Fibroblast of the aortic adventitia (primary cell): ENCODE results near the gene MBOAT2. TPM values are rescaled to one million over a fixed set of nuclear protein-coding genes. Genes with fewer than 3 reads are reported as not detected.

Source experiments
- DNase-seq: peaks from one replicate; pipeline ENCODE4 v3.0.0-alpha.2; 2010; ENCODE audit warnings: low read depth
- H3K4me3 ChIP-seq: 2 replicates; pipeline ENCODE4 v1.5.1; 2011; ENCODE audit warnings: low read depth, mild to moderate bottlenecking, control low read depth, low read length, moderate library complexity
- total RNA-seq: library from RNA; depleted of rRNA; stranded (reverse); fragments of >200 nt; gene quantifications from 2 replicates; pipeline ENCODE4 v1.2.3, GENCODE V29; 2012; ENCODE audit warnings: low replicate concordance
- TF ChIP-seq, protein P1 (sequence below): IDR thresholded peaks from 2 replicates; pipeline ENCODE4 v1.5.1; 2011; ENCODE audit warnings: mild to moderate bottlenecking, low read length, control low read depth, inconsistent platforms; ENCODE audit not compliant: insufficient read depth

The MBOAT2 gene
- total RNA-seq, 1 donor: 37.1 TPM

DNA sequence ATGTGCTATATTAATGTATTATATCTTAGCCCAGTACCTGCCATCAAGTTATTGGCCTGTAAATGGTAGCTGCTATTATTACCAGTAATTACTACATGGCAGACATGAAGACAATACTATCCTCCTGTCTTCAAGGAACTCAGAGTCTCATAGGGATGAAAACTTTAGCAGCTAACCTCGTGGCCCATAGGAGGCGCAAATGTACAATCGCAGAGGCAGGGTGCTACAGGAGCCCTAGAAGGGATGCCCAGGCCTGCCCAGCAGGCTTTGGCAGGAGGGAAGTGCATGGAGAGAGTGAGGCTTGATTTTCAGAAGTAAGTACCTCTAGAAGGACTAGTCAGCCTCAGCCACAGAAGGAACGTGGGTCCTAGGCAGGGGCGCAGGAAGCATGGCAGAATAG is 121.4 kb downstream of the MBOAT2 start:
- DNase-seq: peak; percentile 33
- TF ChIP-seq, protein P1, sequence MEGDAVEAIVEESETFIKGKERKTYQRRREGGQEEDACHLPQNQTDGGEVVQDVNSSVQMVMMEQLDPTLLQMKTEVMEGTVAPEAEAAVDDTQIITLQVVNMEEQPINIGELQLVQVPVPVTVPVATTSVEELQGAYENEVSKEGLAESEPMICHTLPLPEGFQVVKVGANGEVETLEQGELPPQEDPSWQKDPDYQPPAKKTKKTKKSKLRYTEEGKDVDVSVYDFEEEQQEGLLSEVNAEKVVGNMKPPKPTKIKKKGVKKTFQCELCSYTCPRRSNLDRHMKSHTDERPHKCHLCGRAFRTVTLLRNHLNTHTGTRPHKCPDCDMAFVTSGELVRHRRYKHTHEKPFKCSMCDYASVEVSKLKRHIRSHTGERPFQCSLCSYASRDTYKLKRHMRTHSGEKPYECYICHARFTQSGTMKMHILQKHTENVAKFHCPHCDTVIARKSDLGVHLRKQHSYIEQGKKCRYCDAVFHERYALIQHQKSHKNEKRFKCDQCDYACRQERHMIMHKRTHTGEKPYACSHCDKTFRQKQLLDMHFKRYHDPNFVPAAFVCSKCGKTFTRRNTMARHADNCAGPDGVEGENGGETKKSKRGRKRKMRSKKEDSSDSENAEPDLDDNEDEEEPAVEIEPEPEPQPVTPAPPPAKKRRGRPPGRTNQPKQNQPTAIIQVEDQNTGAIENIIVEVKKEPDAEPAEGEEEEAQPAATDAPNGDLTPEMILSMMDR: peak; percentile 43
- H3K4me3 ChIP-seq: no peak overlapping the region

- no peak overlapping the region for H3K4me3 ChIP-seq
- DNase-seq: no peak
- TF ChIP-seq, protein P1: no peak
These were observed 125.6 kb downstream of the MBOAT2 start for GRCh38 chr2:8877894-8878293.

GRCh38 chr2:8877332-8877731 is 126.2 kb downstream of the MBOAT2 start:
- H3K4me3 ChIP-seq: no peak overlapping the region
- TF ChIP-seq, protein P1: no peak
- no peak for DNase-seq

GRCh38 chr2:8876628-8877027 is 126.9 kb downstream of the MBOAT2 start:
- H3K4me3 ChIP-seq: no peak overlapping the region
- TF ChIP-seq, protein P1: no peak
- DNase-seq: no peak

DNA sequence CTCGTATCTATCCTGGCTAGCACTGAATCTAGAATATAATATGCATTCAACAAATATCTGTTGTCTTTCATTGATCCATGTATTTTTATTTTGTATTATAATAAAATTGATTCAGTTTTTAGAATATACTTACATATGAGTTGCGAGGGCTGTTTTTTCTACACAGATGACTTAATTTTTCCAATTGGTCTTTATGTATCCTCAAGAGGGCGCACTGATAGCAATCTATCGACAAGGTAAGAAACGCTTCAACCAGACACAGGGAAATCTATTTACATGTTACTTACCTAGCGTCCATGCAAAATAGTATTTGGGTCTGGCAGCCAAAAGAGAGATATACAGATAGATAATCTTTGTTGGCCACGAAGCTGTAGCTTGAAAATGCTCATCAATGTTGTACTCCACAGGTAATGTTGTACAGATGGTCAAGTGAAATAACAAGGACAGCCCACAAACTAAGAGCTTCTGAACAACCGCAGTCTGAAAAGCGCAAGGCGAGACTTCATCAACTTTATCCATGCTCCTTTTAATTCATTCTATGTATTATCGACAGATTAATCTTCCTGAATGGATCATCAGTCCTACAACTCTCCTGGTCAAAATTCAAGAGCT is 130.6 kb downstream of the MBOAT2 start:
- TF ChIP-seq, protein P1: peak; percentile 64
- H3K4me3 ChIP-seq: no peak overlapping the region

GRCh38 chr2:8870441-8870840 is 133.0 kb downstream of the MBOAT2 start:
- TF ChIP-seq, protein P1: no peak
- H3K4me3 ChIP-seq: no peak overlapping the region
- DNase-seq: no peak

More for the DNA sequence above, 130.6 kb downstream of the MBOAT2 start:
- DNase-seq: peak; percentile 81

DNA sequence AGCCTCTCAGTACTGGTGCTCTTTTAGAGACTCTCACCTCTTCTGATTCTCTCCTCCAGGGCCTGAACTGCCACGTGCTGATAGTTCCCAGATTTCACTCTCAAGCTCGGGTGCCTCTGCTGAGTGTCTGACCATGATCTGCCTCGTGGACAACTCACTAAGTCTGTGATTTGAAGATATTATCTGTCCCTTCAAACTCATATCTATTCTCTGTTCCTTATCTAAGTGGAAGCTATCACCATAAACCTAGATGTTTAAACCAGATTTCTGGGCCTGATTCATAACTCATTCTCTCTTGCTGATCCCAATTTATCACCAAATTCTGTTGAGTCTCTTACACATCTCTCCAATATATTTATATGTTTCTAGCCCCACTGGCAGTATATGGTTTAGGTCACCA is 136.1 kb downstream of the MBOAT2 start:
- TF ChIP-seq, protein P1: no peak
- no peak overlapping the region for H3K4me3 ChIP-seq
- no peak for DNase-seq
